ENCODE results near the gene ST3GAL2.

DNA sequence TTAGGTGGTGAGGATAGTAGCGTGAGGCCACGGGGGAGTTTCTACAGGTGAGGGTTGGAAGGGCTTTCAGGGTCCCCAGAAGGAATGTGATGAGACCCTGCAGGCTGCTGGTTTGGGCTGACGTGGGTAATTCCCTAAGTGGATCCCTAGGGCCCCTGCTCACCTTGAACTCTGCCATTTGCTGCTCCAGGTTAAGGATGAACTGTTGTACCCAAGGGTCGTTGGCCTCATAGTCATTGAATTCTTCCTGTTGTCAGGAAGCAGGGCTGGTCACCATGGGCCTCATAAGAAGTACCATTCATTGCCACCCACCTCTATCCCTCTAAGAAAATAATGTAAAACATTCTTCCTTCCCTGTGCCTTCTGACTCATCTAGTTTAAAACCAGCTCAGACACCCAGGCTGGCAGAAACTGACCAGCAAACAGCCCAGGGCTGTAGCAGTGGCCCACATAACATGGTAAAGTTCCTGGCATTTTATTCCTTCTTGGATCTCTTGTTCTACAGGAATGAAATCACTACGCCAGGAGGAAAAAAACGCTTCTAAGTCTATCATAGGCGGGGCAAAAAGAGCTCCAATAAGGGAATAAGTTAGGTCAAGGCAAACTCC lies 43.1 kb upstream of the ST3GAL2 start:
- TF ChIP-seq POLR2AphosphoS5 (IDR thresholded peaks at IDR 0.05; ENCODE audit: low read depth, low read length): no peak
- TF ChIP-seq POLR2A (IDR thresholded peaks at IDR 0.05; ENCODE audit: low read depth, low read length): no peak
- TF ChIP-seq TAF1 (IDR thresholded peaks at IDR 0.05; ENCODE audit: borderline replicate concordance, low read depth, low read length): no peak
